Measurements from ENCODE around the gene PIP4P1. TPM values are rescaled to one million over a fixed set of nuclear protein-coding genes. Genes with fewer than 3 reads are reported as not detected.
"Not testable (repeated sequence)": the region's sequence is repeated elsewhere in the genome, so short reads cannot be mapped to it uniquely, and the experiment has no call there.

The PIP4P1 gene
- total RNA-seq = 17.6 TPM

DNA sequence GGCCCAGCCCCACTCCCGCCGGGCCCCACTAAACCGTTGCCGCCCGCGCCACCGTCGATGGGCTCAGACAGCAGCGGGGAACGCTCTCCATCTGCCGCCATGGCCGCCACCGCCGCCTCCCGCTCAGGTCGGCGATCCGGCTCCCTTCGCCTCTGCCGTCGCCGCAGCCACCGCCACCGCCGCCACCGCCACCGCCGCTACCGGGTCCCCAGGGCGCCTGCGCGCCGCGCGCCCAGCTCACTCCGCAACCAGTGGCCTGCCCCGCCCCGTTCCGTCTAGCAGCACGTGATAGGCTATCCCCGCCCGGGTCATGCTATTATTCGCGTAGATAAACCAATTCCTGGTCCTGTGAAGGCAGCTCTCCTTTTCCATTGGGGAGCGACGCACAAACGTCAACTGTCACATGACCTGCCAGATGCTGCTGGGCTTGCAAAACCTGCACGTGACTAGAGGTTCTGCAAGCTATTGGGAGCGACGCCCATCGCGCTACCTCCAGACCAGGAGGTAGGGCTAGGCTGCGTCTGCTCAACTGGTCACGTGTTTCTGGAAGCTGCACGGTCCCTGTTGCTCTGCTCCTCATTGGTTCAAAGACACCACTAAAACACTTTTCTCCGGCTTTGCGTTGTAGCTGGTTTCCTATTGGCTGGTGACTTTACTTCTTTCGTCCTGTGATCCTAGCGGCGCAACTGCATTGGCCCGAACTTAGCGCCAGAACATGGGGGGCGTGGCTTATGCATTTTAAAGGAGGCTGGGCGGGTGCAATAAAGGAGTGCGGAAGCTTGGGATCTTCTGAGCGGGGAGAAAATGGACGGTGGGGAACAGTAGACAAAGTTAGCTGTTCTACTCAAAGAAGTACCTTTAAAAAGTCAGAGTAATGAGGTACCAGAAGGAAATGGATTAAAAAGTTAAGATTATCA is at the start of gene PIP4P1:
PIP4P1 (minus strand) TSS at position 210 of the 917 bp plus-strand sequence; CDS start at position 101, 109 bp downstream.
- DNase-seq = peak; percentile 100

DNA sequence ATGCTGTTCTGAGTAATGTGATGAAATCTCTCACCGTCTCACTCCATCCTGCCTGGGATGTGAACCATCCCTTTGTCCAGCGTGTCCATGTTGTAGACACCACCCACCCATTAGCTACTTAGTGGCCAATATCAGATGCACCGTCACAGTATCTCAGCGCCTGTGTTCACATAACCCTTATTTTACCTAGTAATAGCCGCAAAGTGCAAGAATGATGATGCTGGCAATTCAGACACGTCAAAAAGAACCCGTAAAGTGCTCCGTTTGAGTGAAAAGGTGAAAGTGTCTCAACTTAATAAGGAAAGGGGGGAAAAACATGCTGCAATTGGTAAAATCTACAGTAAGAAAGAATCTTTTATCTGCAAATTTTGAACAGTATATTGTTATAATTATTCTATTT is 47.1 kb upstream of the PIP4P1 start:
- DNase-seq = no peak

DNA sequence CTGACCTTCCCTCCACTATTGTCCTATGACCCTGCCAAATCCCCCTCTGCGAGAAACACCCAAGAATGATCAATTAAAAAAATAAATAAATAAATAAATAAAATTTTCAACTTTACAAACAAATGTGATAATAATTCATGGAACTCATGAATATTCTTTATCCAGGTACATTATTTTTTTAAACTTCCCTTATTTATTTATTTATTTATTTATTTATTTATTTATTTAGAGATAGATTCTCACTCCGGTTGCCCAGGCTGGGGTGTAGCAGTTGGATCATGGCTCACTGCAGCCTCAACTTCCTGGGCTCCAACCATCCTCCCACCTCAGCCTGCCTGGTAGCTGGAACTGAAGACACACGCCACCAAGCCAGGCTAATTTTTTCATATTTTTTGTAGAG is 46.3 kb upstream of the PIP4P1 start:
- not testable (repeated sequence) for DNase-seq

DNA sequence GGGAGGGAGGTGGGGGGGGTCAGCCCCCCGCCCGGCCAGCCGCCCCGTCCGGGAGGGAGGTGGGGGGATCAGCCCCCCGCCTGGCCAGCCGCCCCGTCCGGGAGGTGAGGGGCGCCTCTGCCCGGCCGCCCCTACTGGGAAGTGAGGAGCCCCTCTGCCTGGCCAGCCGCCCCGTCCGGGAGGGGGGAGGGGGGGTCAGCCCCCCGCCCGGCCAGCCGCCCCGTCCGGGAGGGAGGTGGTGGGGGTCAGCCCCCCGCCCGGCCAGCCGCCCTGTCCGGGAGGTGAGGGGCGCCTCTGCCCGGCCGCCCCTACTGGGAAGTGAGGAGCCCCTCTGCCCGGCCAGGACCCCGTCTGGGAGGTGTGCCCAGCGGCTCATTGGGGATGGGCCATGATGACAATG is 45.5 kb upstream of the PIP4P1 start:
- not testable (repeated sequence) for DNase-seq

DNA sequence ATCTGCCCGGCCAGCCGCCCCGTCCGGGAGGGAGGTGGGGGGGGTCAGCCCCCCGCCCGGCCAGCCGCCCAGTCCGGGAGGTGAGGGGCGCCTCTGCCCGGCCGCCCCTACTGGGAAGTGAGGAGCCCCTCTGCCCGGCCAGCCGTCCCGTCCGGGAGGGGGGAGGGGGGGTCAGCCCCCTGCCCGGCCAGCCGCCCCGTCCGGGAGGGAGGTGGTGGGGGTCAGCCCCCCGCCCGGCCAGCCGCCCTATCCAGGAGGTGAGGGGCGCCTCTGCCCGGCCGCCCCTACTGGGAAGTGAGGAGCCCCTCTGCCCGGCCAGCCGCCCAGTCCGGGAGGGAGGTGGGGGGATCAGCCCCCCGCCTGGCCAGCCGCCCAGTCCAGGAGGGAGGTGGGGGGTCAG is 45.0 kb upstream of the PIP4P1 start:
- DNase-seq = not testable (repeated sequence)

DNA sequence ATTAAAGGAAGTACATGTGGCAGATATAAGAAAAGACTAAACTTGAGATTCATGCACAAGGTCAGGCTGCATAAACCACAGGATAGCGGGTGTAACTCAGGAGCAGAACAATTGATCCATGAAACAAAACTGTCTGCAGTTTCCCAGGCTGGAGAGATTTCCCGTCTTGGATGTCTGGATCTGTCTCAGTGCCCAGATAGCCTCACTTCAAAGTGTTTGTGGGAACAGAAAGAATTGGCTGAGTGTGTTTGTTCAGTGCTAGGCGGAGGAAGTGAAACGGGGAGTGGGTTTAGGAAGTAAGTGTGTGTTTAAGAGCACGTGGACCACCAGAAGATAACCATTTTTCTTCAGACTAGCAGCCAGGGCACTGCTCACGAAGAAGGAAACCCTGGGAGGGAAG is 42.7 kb upstream of the PIP4P1 start:
- peak; percentile 1 for DNase-seq

DNA sequence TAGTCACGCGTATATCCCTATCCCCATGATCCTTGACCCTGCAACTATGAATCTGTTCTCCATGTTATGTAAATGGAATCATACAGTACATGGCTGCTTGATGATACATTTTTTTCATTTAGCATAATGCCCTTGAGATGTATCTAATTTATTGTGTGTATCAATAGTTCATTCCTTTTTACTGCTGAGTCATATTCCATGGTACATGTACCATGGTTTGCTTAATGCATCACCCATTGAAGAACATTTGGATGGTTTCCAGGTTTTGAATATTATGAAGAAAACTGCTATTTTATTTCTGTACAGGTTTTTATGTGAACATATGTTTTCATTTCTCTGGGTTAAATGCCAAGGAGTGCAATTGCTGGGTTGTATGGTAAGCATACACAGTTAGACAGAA is 40.1 kb upstream of the PIP4P1 start:
- DNase-seq = no peak

DNA sequence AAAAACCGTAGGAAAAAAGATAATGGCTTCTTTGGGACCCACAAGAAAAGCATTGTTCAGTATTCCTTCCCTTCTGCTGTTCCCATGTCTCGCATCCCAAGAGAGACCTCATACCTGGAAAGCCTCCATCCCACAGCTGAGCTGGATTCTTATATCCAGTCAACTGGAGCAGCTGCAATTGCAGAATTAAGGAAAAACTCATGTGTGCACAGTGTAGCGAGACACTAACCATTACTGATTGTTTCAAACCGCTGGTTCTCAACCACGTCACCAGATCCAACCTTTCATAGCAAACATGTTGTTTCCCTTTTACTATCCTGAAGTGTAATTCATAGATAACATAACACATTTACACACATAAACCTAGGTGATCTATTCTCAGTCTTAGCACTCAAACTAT is 38.6 kb upstream of the PIP4P1 start:
- no peak for DNase-seq

DNA sequence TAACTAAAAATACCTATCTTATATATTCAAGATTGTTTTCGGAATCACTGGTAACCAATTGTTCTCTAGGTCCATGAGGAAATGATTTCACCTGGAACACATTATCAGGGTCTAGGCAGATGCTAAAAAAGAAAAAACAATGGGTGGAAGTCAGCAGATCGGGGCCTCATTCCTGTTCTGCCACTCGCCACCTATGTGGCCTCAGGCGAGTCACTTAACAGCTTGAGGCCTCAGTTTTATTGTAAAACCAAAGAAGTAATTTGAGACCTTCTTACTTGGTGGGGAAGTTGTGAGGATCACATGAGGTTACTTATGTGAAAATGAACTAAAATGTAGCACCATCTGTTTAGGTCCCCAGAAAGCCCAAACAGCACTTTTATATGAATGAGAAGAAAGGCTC is 37.9 kb upstream of the PIP4P1 start:
- DNase-seq = no peak

DNA sequence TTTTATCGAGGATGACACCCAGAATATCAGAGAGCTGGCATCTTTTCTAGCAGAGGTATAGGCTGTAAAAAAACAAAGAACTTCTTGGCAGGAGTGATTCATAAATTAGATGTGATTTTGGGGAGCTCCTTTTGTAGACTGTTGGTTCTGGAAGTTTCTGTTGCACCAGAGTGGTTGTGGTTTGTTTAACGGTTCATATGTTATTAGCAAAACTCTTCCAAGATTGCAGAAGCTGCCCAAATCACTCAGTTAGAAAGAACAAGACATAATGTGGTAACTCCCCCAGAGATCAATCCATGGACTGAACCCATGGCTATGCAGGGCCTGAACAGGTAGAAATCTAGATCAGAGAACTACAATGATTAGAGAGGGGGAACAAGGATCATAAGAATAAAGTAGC is 37.4 kb upstream of the PIP4P1 start:
- no peak for DNase-seq

DNA sequence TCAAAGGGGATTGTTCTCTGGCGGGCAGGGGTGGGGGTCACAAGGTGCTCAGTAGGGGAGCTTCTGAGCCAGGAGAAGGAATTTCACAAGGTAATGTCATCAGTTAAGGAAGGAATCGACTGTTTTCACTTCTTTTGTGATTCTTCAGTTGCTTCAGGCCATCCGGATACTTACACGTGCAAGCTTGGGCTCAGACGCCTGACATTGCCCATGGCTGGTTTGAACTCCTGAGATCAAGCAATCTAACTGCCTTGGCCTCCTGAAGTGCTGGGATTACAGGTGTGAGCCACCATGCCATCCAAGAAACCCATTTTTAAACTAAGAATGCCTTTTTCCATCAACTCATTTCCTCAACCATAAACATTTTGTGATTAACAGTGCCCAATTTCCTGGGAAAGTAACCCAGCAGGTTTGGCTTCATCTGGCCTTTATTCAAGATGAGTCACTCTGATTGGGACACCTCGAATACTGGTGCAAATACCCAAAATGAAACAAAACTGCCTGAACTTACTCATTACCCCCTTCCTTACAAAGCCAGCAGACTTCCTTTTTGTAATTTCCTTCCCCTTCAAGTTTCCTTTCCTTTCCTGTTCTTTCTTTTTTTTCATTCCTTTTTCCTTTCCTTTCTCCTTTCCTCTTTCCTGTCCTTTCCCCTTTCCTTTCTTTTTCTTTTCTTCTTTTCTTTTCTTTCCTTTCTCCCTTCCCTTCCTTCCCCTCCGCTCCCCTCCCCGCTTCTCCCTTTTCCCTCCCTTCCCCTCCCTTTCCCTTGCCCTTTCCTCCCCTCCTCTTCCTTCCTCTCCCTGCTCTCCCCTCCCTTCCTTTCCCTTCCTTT is 33.9 kb upstream of the PIP4P1 start:
- DNase-seq = no peak

DNA sequence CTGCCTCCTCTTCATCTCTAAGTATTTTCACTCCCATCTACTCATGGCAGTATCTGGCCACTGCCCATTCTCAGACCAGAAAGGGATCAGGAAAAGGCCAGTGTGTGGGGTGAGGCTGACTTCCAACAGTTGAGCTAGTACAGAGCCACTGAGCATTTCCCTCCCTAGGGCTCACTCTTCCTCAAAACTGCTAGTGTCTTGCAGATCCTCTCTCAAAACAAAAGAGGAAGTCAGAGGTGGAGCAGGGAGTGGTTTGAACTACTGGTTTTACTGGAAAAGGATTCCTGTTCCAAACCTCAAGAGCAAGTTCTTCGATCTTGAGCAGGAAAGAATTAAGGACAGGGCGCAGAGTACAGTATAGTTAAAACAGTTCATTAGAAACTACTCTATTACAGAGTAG is 32.4 kb upstream of the PIP4P1 start:
- DNase-seq = no peak

DNA sequence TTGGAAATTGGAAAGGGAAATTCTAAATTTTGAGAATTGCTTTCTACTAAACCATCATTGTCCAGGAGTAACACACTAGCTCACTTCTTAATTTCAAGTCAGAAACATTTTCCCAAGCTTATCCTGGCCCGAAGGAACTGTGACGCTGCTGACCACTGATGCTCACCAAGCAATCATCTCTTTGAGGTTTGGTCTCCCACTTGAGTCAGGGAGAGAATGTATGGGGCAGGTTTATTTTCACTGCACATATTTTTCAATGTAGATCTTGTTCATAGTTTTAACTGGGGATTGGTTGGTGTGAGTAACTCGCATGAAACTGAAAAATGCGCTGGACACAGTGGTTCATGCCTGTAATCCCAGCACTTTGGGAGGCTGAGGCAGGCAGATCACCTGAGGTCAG is 31.3 kb upstream of the PIP4P1 start:
- no peak for DNase-seq

DNA sequence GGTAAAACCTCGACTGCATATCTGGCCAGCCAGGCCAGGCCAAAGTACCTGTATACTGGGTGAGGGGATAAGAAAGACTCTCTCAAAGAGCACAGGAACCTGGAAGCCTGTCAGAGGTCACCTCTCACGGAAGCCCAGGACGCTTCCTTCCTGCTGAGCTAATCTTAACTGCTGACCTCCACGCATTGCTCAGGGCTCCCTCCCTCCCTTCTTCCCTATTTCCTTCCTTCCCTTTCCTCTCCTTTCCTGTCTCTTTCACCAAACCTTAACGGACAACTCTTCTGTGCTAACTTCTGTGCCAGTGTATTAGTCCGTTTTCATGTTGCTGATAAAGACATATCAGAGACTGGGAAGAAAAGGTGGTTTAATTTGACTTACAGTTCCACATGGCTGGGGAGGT is 29.3 kb upstream of the PIP4P1 start:
- DNase-seq = no peak

DNA sequence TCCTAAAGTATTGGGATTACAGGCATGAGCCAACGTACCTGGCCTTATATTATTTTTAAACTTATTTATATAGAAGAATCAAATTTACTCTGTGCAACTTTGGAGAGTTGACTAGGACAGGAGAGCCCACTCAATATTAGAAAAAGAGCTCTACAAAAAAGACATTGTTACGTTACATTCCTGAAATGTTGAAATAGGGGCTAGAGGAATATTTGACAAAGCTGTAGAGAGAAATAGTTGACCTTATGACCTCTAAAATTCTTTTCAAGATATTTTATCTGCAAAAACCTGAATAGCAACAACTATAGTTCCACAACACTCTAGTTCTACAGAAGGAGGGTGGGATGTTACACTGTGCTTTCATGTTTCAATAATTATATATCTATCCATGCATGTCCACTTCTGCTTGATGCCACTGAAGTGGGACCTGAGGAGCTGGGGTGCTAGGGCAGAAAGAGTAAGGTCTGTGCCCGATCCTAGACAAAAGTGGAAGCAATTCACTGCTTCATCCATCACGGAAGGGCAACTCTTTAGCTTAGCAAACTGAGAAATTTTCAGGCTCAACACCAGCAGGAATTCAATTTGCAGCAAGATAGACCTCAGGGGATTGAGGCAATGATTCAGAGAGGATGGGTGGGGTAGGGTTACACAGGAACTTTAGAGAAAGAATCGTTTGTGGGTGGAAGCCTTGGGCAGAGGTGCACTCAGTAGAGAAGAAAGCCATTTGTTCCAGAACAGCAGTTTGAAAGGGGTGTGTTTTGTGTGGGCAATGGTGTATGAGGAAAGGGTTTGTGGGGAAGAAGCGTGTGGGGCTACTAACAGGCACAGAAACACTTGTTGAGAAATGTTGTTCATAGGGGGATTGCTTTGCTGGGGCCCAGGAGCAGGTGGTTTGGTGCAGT is 28.1 kb upstream of the PIP4P1 start:
- no peak for DNase-seq

DNA sequence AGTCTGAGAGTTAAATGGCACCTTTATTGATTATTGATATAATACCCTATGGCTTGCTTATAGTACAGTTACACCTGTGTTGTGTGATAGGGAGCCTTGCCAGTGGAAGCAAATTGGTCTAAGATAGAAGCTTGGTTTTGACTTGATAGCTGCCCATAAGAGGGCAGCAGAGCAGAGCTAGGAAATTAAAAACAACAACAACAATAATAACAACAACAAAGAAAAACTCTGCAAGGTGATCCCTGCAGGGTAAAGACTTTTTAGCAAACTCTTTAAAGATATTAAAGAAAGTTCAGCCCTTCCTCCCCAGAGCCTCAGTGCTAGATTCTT is 26.1 kb upstream of the PIP4P1 start:
- no peak for DNase-seq

DNA sequence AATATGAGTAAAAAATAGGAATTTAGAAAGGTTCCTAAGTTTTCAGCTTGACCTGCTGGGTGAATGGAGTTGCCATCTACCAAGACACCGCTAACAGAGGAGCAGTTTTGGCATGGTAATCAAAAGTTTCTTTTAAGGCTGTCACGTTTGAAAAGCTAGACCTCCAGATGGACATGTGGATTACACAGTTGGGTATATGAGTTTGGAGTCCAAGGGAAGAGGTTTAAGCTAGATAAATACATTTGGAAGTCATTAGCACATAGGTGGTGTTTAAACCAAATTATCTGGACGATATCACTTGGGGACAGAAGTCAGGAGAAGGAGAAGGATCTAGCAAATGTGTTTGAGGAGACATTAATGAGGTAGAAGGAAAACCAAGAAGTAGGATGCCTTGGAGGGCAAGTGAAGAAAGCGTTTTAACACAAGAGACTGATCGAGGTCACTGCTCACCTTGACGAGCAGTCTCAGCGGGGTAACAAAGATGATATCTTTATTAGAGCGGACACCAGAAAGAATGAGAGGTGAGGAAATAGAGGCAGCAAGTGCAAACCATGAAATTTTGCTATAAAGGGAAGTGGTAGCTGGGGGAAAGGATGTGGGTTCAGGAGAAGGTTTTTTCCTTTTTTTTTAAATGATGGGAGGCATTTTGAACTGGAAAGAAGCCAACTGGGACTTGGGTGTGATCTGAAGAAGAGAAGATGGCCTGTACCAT is 25.6 kb upstream of the PIP4P1 start:
- no peak for DNase-seq

DNA sequence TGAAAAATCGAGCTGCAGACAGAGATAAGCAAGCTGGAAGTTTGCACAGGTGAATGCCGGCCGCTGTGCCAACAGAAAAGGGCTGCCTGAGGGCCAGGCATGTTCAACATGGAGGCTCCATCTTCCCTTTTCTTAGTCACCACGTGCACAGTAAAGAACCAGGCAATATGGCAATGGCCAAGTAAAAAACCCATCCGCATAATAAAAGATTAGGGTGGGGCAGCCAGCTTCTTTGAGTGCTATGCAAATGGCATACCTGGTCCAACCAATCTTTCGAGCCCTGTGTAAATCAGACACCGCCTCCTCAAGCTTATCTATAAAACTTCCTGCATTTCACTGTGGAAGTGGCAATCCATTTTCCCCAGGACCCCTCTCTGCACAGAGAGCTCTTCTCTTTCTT is 24.7 kb upstream of the PIP4P1 start:
- DNase-seq = no peak

DNA sequence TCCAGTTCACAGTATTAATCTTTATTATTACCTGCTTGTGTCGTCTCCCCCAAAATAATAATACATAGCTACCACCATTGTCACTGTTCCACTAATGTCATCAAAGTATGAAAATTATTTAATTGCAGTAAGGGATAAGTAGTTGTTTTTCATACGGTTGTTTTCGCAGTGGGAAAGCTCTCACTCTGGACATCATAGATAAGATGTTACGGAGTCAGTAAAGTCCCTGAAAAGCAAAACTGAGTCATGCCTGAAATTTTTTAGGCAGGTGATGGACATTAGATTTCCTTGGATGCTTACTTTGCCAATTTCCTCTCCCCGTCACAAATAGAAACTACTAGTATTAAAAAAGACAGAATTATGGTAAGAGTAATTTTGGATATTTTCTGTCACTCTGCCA is 21.1 kb upstream of the PIP4P1 start:
- no peak for DNase-seq

DNA sequence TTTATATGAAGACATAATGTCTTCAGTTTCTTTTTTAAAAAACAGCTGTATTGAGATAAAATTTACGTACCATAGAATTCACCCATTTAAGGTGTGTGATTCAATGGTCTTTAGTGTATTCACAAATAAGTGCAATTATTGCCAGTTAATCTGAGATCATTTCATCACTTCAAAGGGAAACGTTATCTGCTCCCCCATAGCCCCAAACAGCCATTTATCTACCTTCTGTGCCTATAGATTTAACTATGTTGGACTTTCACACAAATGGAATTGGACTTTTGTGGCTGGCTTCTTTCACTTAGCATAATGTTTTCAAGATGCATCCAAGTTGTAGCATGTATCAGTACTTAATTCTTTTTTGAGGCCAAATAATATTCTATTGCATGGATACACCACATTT is 17.7 kb upstream of the PIP4P1 start:
- DNase-seq = no peak

DNA sequence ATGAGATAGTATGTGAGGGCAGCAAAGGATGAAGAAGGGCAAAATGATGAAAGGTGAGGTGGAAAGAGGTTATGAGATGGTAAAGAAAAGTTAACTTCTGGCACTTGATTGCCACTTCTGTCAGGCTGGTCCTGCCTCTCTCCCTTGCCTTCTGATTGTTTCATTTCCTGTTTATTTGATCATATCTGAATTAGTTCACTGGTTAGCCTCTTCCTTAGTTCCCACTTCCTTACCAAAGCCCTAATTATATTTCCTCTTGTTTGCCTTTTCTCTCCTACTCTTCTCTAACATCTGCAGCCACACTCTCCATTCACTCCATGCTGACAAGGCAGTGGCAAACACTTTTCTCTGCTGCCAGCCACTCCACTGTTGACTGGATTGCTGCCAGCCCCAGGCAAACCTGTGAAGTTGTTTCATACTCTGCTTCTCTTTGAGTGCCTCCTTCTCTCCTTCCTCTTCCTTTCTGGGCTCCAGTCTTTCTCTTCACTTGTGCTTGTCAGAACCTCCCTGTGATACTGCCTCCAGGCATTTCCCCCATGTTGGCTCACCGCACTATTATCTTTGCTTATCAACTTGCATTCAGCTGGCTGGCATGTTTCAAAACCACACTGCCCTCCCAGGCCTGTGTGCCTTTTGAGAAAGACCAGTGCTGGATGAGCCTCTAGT is 16.1 kb upstream of the PIP4P1 start:
- no peak for DNase-seq
